Duodenal mucosa (tissue), 2 donors: ENCODE results near the gene CLASP1.
"Not testable (repeated sequence)": the region's sequence is repeated elsewhere in the genome, so short reads cannot be mapped to it uniquely, and the experiment has no call there.

ENCODE experiments used
- H3K27ac ChIP-seq: one replicate; pipeline ENCODE4 v1.7.0; 2013; ENCODE audit warnings: low read depth, low read length
- H3K27me3 ChIP-seq, 2 donors: one replicate each; pipeline ENCODE4 v1.7.0; 2013; ENCODE audit warnings: low read length in 2 of 2, control low read depth in 1 of 2; ENCODE audit not compliant: insufficient read depth in 2 of 2, control insufficient read depth in 1 of 2
- H3K36me3 ChIP-seq, 2 donors: one replicate each; pipeline ENCODE4 v1.7.0; 2013; ENCODE audit warnings: low read length in 2 of 2, control low read depth in 1 of 2; ENCODE audit not compliant: insufficient read depth in 2 of 2, control insufficient read depth in 1 of 2
- H3K4me1 ChIP-seq, 2 donors: one replicate each; pipeline ENCODE4 v1.7.0; 2013; ENCODE audit warnings: low read length in 2 of 2, control low read depth in 1 of 2; ENCODE audit not compliant: insufficient read depth in 2 of 2, control insufficient read depth in 1 of 2
- H3K4me3 ChIP-seq, 2 donors: one replicate each; pipeline ENCODE4 v1.7.0; 2013; ENCODE audit warnings: low read length in 2 of 2, low read depth in 1 of 2
- H3K9ac ChIP-seq, 2 donors: one replicate each; pipeline ENCODE4 v1.7.0; 2013; ENCODE audit warnings: low read length in 2 of 2, low read depth in 1 of 2
- H3K9me3 ChIP-seq, 2 donors: one replicate each; pipeline ENCODE4 v1.7.0; 2013; ENCODE audit warnings: low read length in 2 of 2, control low read depth in 1 of 2; ENCODE audit not compliant: control insufficient read depth in 1 of 2

The CLASP1 gene

DNA sequence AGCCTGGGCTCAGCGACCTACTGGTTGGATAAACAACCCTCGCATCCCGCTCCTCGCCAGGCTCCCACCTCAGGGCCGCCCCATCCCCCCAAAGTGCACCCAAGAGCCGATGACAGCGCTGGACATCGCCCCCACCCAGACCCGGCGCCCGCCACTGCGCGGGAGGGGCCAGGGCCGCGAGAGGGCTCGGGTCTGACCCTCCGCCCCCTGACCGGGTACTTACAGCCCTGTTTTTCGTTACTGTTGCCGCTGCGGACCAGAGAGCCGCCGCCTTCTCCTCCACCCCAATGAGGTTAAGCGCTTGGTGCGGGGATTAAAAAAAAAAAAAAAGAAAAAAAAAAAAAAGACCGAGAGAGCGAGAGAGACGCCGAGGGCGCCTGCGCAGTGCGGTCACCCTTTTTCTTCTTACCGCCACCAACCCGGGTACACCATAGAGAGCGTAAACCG, at the start of gene CLASP1:
Gene CLASP1 (minus strand): TSS at position 314 of the 447 bp plus-strand sequence. CDS start 43,567 bp downstream, outside the sequence.
- Histone ChIP-seq H3K4me1 (peaks cover 16 to 20% of the 10 kb centered on the region in 2 donors), H3K27me3 (no peaks in the 10 kb centered on the region)

DNA sequence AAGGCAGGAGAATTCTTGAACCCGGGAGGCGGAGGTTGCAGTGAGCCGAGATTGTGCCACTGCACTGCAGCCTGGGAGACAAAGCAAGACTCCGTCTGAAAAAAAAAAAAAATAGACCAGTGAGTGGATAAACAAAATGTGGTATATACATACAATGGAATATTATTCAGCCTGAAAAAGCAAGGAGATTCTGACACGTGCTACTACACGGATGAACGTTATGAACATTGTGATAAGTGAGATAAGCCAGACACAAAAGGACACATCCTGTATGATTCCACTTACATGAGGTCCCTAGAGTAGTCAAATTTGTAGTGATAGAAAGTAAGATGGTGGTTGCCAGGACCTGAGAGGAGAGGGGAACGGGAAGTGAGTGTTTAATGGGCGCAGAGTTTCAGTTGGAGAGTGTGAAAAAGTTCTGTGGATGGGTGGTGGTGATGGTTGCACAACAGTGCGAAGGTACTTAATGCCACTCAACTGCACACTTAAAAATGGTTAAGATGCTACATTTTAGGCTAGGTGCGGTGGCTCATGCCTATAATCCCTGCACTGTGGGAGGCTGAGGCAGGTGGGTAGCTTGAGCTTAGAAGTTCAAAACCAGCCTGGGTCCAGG, 49.2 kb upstream of the CLASP1 start:
- H3K27me3 ChIP-seq = no peaks in the 10 kb centered on the region
- no peaks in the 10 kb centered on the region for H3K9me3 ChIP-seq
- no peak overlapping the region for H3K9ac ChIP-seq
- no peak overlapping the region for H3K4me3 ChIP-seq
- H3K4me1 ChIP-seq = peaks cover 13 to 18% of the 10 kb centered on the region in 2 donors
- H3K36me3 ChIP-seq = no peaks in the 10 kb centered on the region
- H3K27ac ChIP-seq = no peak overlapping the region

More for the DNA sequence above, at the start of gene CLASP1:
- Histone ChIP-seq H3K4me3 (peak within 1 kb of the TSS; percentile 97 to 99), H3K9ac (peak within 1 kb of the TSS; percentile 94 to 98), H3K9me3 (no peaks in the 10 kb centered on the region), H3K36me3 (peaks cover 0 to 3% of the 10 kb centered on the region in 2 donors), H3K27ac (peak within 1 kb of the TSS; percentile 96)

DNA sequence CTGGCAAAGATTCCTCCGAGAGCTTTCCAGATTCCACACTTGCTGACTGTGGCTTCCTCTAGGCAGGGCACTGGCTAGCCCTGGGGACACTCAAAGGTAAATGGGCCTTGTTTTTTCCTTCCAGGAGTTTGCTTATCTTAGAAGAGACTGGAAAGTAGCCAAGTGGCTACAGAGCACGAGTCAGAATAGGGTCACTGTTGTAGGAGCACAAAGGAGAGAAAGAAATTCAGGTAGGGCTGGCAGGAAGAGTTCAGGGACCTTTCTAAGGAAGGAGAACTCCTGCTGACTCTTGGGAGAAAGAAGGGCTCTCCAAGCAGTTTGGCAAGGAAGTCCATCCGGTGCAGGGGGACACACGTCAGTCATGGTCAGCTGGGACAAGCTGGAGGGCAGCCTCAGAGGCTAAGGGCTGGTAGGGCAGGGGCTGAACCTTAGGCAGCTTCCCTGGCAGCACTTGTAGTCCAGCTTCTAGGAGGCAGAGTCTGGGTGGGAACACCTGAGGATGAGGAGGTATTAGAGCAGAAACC, 47.9 kb upstream of the CLASP1 start:
- Histone ChIP-seq H3K36me3 (no peaks in the 10 kb centered on the region), H3K4me1 (peaks cover 13 to 18% of the 10 kb centered on the region in 2 donors), H3K9ac (no peak overlapping the region), H3K27ac (no peak overlapping the region), H3K27me3 (no peaks in the 10 kb centered on the region), H3K9me3 (no peaks in the 10 kb centered on the region), H3K4me3 (no peak overlapping the region)

GRCh38 chr2:121696410-121696930, 47.2 kb upstream of the CLASP1 start:
- no peaks in the 10 kb centered on the region for H3K27me3 ChIP-seq
- peaks cover 13 to 18% of the 10 kb centered on the region in 2 donors for H3K4me1 ChIP-seq
- H3K9me3 ChIP-seq = no peaks in the 10 kb centered on the region
- no peak overlapping the region for H3K9ac ChIP-seq
- H3K4me3 ChIP-seq = no peak overlapping the region
- no peaks in the 10 kb centered on the region for H3K36me3 ChIP-seq
- no peak overlapping the region for H3K27ac ChIP-seq

DNA sequence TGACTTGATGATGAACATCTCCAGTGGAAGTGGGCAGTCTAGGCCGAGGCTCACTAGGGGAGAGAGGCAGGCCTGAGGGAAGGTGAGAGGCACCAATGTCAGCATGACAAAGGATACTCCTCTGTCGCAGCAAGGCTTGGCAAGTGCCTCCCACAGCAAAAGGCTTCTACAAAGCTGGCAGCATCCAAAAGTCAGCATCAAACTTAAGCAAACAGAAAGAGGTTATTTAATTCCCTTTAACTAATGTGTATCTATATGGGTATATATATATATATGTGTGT, 45.8 kb upstream of the CLASP1 start:
- Histone ChIP-seq H3K27me3 (no peaks in the 10 kb centered on the region), H3K4me1 (peaks cover 9 to 15% of the 10 kb centered on the region in 2 donors), H3K36me3 (no peaks in the 10 kb centered on the region), H3K9ac (no peak overlapping the region), H3K9me3 (no peaks in the 10 kb centered on the region), H3K27ac (no peak overlapping the region), H3K4me3 (no peak overlapping the region)

- peaks cover 9 to 10% of the 10 kb centered on the region in 2 donors for H3K4me1 ChIP-seq
- H3K9me3 ChIP-seq = no peaks in the 10 kb centered on the region
- H3K27me3 ChIP-seq = no peaks in the 10 kb centered on the region
- no peak overlapping the region for H3K4me3 ChIP-seq
- no peak overlapping the region for H3K27ac ChIP-seq
- no peak overlapping the region for H3K9ac ChIP-seq
- no peaks in the 10 kb centered on the region for H3K36me3 ChIP-seq
Measured at GRCh38 chr2:121694398-121695170, 45.3 kb upstream of the CLASP1 start.

- H3K4me1 ChIP-seq, H3K9ac ChIP-seq: not testable (repeated sequence)
Measured at GRCh38 chr2:121690572-121690971, 41.3 kb upstream of the CLASP1 start.

DNA sequence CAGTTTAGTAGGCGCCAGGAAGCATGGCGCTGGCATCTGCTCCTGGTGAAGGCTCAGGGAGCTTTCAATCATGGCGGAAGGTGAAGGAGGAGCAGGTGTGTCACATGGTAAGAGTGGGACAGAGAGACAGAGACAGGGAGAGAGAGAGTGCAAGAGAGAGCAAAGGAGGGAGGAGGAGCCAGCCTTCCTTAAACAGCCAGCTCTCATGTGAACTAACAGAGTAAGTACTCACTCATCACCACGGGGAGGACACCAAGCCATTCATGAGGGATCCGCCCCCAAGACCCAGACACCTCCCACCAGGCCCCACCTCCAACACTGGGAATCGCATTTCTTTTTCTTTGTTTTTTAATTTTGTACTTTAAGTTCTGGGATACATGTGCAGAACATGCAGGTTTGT, 40.8 kb upstream of the CLASP1 start:
- no peak overlapping the region for H3K9ac ChIP-seq
- H3K9me3 ChIP-seq = no peaks in the 10 kb centered on the region
- H3K4me1 ChIP-seq = no peaks in the 10 kb centered on the region
- H3K36me3 ChIP-seq = no peaks in the 10 kb centered on the region
- no peak overlapping the region for H3K27ac ChIP-seq
- H3K27me3 ChIP-seq = no peaks in the 10 kb centered on the region
- H3K4me3 ChIP-seq = no peak overlapping the region

More at GRCh38 chr2:121690572-121690971, 41.3 kb upstream of the CLASP1 start:
- H3K27me3 ChIP-seq, H3K27ac ChIP-seq, H3K9me3 ChIP-seq, H3K4me3 ChIP-seq, H3K36me3 ChIP-seq: not testable (repeated sequence)

GRCh38 chr2:121689356-121689755, 40.1 kb upstream of the CLASP1 start:
- H3K27ac ChIP-seq = no peak overlapping the region
- H3K27me3 ChIP-seq = no peaks in the 10 kb centered on the region
- H3K4me1 ChIP-seq = no peaks in the 10 kb centered on the region
- H3K9me3 ChIP-seq = no peaks in the 10 kb centered on the region
- H3K9ac ChIP-seq = no peak overlapping the region
- no peaks in the 10 kb centered on the region for H3K36me3 ChIP-seq
- H3K4me3 ChIP-seq = no peak overlapping the region

DNA sequence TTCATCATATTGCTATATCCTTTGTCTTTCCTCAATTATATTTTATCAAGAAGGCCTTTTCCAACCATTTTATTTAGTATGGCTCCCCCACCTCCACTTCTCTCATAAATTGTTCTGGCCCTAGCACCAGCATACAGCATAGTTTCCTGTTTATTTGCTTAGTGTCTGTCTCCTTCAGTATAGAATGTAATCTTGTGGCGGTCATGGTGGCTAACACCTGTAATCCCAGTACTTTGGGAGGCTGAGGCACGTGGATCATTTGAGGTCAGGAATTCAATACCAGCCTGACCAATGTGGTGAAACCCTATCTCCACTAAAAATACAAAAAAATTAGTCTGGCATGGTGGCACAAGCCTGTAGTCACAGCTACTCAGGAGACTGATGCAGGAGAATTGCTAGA, 39.6 kb upstream of the CLASP1 start:
- H3K4me1 ChIP-seq = no peaks in the 10 kb centered on the region
- no peaks in the 10 kb centered on the region for H3K36me3 ChIP-seq
- no peak overlapping the region for H3K27ac ChIP-seq
- no peak overlapping the region for H3K9ac ChIP-seq
- no peak overlapping the region for H3K4me3 ChIP-seq
- H3K27me3 ChIP-seq = no peaks in the 10 kb centered on the region
- peaks cover 0 to 2% of the 10 kb centered on the region in 2 donors for H3K9me3 ChIP-seq
